ENCODE results near the gene SYT11. TPM values are rescaled to one million over a fixed set of nuclear protein-coding genes. Genes with fewer than 3 reads are reported as not detected.

SYT11 gene
- total and polyA plus RNA-seq, 2 experiments from 2014 or later: 0.39 to 2.0 TPM

DNA sequence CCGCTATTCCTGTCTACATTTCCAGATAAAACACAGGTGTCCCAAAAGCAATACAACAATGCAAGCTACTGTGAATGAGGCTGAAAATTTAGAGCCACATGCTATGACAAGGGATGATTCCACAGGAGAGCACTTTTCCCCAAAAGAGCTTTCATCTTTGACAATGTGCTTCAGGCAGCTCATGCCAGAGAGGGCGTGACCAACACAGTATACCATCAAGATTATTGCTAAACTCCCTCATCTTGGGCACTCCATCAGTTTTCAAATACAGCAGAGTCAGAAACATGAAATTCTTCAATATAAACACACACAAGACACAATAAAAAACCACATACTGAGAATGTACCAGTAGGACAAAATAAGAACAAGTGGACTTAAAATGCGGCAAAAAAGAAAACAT lies 9.0 kb upstream of the SYT11 start:
- no peaks in the 10 kb centered on the region for H3K9me2 ChIP-seq (replicated peaks; ENCODE audit: insufficient read depth)
- H3K4me2 ChIP-seq: no peak overlapping the region
- H3K4me3 ChIP-seq: no peak overlapping the region
- no peak overlapping the region for H3K27ac ChIP-seq
- H3K4me1 ChIP-seq (ENCODE audit: insufficient read depth): no peaks in the 10 kb centered on the region
- peaks cover 85% of the 10 kb centered on the region for H3K79me2 ChIP-seq
- peaks cover 14% of the 10 kb centered on the region for H4K20me1 ChIP-seq (ENCODE audit: insufficient read depth, poor library complexity, severe bottlenecking)
- WGBS (ENCODE audit: low lambda C conversion rate, missing lambda C conversion rate): 93% methylated on average over 3 of the region's 3 CpGs
- TF ChIP-seq, protein P1, sequence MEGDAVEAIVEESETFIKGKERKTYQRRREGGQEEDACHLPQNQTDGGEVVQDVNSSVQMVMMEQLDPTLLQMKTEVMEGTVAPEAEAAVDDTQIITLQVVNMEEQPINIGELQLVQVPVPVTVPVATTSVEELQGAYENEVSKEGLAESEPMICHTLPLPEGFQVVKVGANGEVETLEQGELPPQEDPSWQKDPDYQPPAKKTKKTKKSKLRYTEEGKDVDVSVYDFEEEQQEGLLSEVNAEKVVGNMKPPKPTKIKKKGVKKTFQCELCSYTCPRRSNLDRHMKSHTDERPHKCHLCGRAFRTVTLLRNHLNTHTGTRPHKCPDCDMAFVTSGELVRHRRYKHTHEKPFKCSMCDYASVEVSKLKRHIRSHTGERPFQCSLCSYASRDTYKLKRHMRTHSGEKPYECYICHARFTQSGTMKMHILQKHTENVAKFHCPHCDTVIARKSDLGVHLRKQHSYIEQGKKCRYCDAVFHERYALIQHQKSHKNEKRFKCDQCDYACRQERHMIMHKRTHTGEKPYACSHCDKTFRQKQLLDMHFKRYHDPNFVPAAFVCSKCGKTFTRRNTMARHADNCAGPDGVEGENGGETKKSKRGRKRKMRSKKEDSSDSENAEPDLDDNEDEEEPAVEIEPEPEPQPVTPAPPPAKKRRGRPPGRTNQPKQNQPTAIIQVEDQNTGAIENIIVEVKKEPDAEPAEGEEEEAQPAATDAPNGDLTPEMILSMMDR (IDR thresholded peaks at IDR 0.05; ENCODE audit: poor library complexity): no peak
- no peak for TF ChIP-seq EZH2phosphoT487 (IDR thresholded peaks at IDR 0.05; ENCODE audit: low read depth, severe bottlenecking, unreplicated experiment)
- TF ChIP-seq EZH2 (IDR thresholded peaks at IDR 0.05; ENCODE audit: borderline replicate concordance): no peak
- H3K9me3 ChIP-seq (ENCODE audit: low read depth): no peaks in the 10 kb centered on the region
- DNase-seq (ENCODE audit: low spot score): no peak
- H3K27me3 ChIP-seq: no peaks in the 10 kb centered on the region
- H2AFZ ChIP-seq: no peak overlapping the region
- H3K36me3 ChIP-seq (replicated peaks; ENCODE audit: insufficient read depth, low read depth): no peaks in the 10 kb centered on the region

DNA sequence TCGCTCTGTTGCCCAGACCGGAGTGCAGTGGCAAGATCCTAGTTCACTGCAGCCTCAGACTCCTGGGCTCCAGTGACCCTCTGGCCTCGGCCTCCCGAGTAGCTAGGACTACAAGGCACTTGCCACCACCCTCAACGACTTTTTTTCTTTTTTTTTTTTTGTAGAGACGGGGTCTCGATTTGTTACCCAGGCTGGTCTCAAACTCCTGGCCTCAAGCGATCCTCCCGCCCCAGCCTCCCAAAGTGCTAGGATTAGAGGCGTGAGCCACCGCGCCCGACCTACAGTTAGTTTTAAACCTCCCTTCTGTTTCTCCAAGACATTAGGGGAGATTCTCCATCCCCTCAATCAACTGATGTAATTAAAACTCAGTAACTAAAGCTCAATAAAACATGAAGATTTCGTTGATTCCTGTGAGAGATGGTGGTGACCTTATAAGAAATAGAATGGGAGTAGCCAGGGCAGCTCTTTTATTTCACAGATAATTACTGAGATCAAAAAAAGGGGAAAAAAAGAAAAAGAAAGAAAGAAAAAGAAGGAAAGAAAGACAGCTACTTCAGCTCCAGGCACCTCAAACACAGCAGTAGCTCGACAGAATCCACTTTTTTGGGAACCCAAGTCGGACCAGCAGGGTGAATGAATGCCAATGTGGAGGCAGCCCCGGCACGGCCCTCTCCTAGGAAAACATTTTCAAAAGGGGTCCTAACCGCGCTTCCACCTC lies 3.0 kb upstream of the SYT11 start:
- peaks cover 42% of the 10 kb centered on the region for H3K79me2 ChIP-seq
- WGBS (ENCODE audit: low lambda C conversion rate, missing lambda C conversion rate): 58% methylated on average over 20 of the region's 20 CpGs
- no peaks in the 10 kb centered on the region for H3K9me3 ChIP-seq (ENCODE audit: low read depth)

DNA sequence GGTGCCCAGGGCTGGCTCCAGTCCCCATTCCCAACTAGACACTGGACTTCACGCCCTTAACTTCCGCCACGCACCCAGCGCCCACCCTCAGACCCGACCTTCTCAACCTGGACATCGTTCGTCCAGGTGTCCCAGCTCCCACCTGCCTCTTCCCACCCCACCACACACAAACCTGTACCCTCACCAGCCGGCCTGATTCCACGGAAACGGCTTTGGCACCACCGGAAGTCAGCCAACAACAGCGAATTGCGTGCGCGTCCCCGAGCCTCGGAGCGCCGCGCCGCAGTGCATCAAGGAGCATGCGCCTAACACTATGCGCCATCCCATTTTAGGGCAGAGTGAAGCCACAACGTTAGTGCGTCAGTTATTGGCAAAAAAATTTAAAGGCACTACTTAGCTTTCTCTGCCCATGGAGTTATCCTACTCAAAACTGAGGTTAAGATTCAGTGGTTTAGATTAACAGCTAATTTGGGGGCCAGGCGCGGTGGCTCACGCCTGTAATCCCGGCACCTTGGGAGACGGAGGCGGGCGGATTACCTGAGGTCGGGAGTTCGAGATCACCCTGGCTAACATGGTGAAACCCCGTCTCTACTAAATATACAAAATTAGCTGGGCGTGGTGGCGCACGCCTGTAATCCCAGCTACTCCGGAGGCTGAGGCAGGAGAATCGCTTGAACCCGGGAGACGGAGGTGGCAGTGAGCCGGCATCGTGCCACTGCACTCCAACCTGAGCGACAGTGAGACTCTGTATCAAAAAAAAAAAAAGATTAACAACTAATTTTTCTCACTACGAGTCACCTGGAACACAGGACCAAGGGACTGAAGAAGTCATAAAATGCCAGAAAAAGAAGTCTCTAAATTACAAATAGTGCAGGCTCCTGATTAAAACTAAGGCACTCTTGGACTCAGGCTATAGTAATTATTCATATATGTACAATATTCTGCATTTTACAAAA lies 2.1 kb upstream of the SYT11 start, which contains the start of gene GON4L:
Gene GON4L, minus strand, starts transcription at position 240 of the 956 bp plus-strand sequence. CDS start 3,434 bp downstream, outside the sequence.
- Histone ChIP-seq H3K4me1 (ENCODE audit: insufficient read depth) (peaks cover 5% of the 10 kb centered on the region), H3K36me3 (replicated peaks; ENCODE audit: insufficient read depth, low read depth) (no peaks in the 10 kb centered on the region), H3K27ac (peak within 1 kb of the TSS; percentile 76), H4K20me1 (ENCODE audit: insufficient read depth, poor library complexity, severe bottlenecking) (no peaks in the 10 kb centered on the region), H3K9me3 (ENCODE audit: low read depth) (no peaks in the 10 kb centered on the region), H3K27me3 (no peaks in the 10 kb centered on the region), H3K4me3 (peak within 1 kb of the TSS; percentile 47), H3K9me2 (replicated peaks; ENCODE audit: insufficient read depth) (no peaks in the 10 kb centered on the region), H2AFZ (peak within 1 kb of the TSS; percentile 63), H3K4me2 (peak within 1 kb of the TSS; percentile 79), H3K79me2 (peaks cover 39% of the 10 kb centered on the region)
- TF ChIP-seq EZH2 (IDR thresholded peaks at IDR 0.05; ENCODE audit: borderline replicate concordance): no peak
- TF ChIP-seq, protein P1 (IDR thresholded peaks at IDR 0.05; ENCODE audit: poor library complexity): no peak
- TF ChIP-seq EZH2phosphoT487 (IDR thresholded peaks at IDR 0.05; ENCODE audit: low read depth, severe bottlenecking, unreplicated experiment): no peak
- 29% methylated on average over 46 of the region's 46 CpGs for WGBS (ENCODE audit: low lambda C conversion rate, missing lambda C conversion rate)
- peak; percentile 95 for DNase-seq (ENCODE audit: low spot score)

More for the DNA sequence above, 3.0 kb upstream of the SYT11 start:
- no peaks in the 10 kb centered on the region for H3K27me3 ChIP-seq
- H3K4me3 ChIP-seq: peak overlapping the region; percentile 47
- H3K4me2 ChIP-seq: peak overlapping the region; percentile 79
- TF ChIP-seq, protein P1 (IDR thresholded peaks at IDR 0.05; ENCODE audit: poor library complexity): no peak
- TF ChIP-seq EZH2phosphoT487 (IDR thresholded peaks at IDR 0.05; ENCODE audit: low read depth, severe bottlenecking, unreplicated experiment) (no peak), EZH2 (IDR thresholded peaks at IDR 0.05; ENCODE audit: borderline replicate concordance) (no peak)
- no peaks in the 10 kb centered on the region for H4K20me1 ChIP-seq (ENCODE audit: insufficient read depth, poor library complexity, severe bottlenecking)
- no peak for DNase-seq (ENCODE audit: low spot score)
- no peaks in the 10 kb centered on the region for H3K9me2 ChIP-seq (replicated peaks; ENCODE audit: insufficient read depth)
- peak overlapping the region; percentile 63 for H2AFZ ChIP-seq
- peaks cover 5% of the 10 kb centered on the region for H3K4me1 ChIP-seq (ENCODE audit: insufficient read depth)
- no peaks in the 10 kb centered on the region for H3K36me3 ChIP-seq (replicated peaks; ENCODE audit: insufficient read depth, low read depth)
- peak overlapping the region; percentile 76 for H3K27ac ChIP-seq
